ENCODE data around the gene RSPH6A. TPM values are rescaled to one million over a fixed set of nuclear protein-coding genes. Genes with fewer than 3 reads are reported as not detected.

RSPH6A gene
- total RNA-seq, 1 donor from 2014 or later = 0.56 TPM

DNA sequence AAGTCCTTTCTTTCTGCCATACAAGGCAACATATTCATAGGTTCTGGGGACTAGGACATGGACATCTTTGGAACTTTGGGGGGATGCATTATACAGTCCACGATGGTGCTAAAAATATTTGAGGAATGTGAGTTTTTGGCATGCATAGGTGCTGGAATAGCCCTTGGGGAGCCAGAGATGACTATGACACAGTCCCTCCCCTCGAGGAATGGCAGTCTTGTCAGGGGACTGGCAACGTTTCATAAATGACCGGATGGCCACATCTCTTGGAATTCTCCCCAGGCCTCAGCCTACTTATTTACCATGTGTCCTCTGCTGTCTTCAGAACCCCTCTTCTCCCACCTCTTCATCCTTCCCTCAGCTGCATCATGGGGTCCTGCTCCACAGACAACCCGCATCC, 68.2 kb downstream of the RSPH6A start:
- no peak for DNase-seq (ENCODE audit: low spot score in 2 of 2, unreplicated experiment in 2 of 2)
- no peaks in the 10 kb centered on the region for H3K36me3 Mint-ChIP-seq
- H3K27me3 Mint-ChIP-seq (ENCODE audit: low read depth) = peaks cover 2% of the 10 kb centered on the region
- no peaks in the 10 kb centered on the region for H3K4me1 Mint-ChIP-seq
- H3K9me3 Mint-ChIP-seq = no peaks in the 10 kb centered on the region
- TF ChIP-seq, protein P1, sequence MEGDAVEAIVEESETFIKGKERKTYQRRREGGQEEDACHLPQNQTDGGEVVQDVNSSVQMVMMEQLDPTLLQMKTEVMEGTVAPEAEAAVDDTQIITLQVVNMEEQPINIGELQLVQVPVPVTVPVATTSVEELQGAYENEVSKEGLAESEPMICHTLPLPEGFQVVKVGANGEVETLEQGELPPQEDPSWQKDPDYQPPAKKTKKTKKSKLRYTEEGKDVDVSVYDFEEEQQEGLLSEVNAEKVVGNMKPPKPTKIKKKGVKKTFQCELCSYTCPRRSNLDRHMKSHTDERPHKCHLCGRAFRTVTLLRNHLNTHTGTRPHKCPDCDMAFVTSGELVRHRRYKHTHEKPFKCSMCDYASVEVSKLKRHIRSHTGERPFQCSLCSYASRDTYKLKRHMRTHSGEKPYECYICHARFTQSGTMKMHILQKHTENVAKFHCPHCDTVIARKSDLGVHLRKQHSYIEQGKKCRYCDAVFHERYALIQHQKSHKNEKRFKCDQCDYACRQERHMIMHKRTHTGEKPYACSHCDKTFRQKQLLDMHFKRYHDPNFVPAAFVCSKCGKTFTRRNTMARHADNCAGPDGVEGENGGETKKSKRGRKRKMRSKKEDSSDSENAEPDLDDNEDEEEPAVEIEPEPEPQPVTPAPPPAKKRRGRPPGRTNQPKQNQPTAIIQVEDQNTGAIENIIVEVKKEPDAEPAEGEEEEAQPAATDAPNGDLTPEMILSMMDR (IDR thresholded peaks at IDR 0.05; ENCODE audit: unreplicated experiment) = no peak
- no peak overlapping the region for H3K27ac Mint-ChIP-seq
- H3K4me3 Mint-ChIP-seq = no peak overlapping the region

Other genes starting within 250 kb of the RSPH6A start
- gene OPA3, start 230.5 kb downstream of the RSPH6A start, total RNA-seq = 11.6 to 13.3 TPM (median 11.8 TPM) in 3 replicates
- 0.09 TPM in 1 of 3 replicates, not detected in the others for gene GPR4, start 213.1 kb downstream of the RSPH6A start, total RNA-seq
- gene EML2, start 175.9 kb downstream of the RSPH6A start, total RNA-seq = 33.8 to 36.9 TPM (median 34.2 TPM) in 3 replicates
- gene GIPR, start 147.1 kb downstream of the RSPH6A start, total RNA-seq = 3.6 to 5.1 TPM (median 4.1 TPM) in 3 replicates
- 440 to 462 TPM (median 461 TPM) in 3 replicates for gene SNRPD2, start 123.4 kb downstream of the RSPH6A start, total RNA-seq
- gene QPCTL, start 122.6 kb downstream of the RSPH6A start, total RNA-seq = 8.0 to 10.6 TPM (median 9.1 TPM) in 3 replicates
- gene FBXO46, start 84.4 kb downstream of the RSPH6A start, total RNA-seq = 30.6 to 37.3 TPM (median 36.6 TPM) in 3 replicates
- gene MEIOSIN, start 81.9 kb downstream of the RSPH6A start, total RNA-seq = not detected in 3 replicates
- 44.3 to 50.3 TPM (median 47.3 TPM) in 3 replicates for gene SIX5, start 46.1 kb downstream of the RSPH6A start, total RNA-seq
- 126 to 130 TPM (median 127 TPM) in 3 replicates for gene DMPK, start 32.8 kb downstream of the RSPH6A start, total RNA-seq
- gene DMWD, start 22.5 kb downstream of the RSPH6A start, total RNA-seq = 109 to 120 TPM (median 116 TPM) in 3 replicates
- 89.3 to 93.4 TPM (median 92.6 TPM) in 3 replicates for gene SYMPK, start 47.8 kb upstream of the RSPH6A start, total RNA-seq
- gene FOXA3, start 49.0 kb upstream of the RSPH6A start, total RNA-seq = not detected in 3 replicates
- 33.8 to 34.6 TPM (median 34.1 TPM) in 3 replicates for gene IRF2BP1, start 70.8 kb upstream of the RSPH6A start, total RNA-seq
- 10.4 to 11.5 TPM (median 10.9 TPM) in 3 replicates for gene MYPOP, start 87.3 kb upstream of the RSPH6A start, total RNA-seq
- not detected in 3 replicates for gene NANOS2, start 99.5 kb upstream of the RSPH6A start, total RNA-seq
- 0.51 to 1.2 TPM (median 0.67 TPM) in 3 replicates for gene NOVA2, start 158.6 kb upstream of the RSPH6A start, total RNA-seq
- 21.5 to 24.9 TPM (median 22.3 TPM) in 3 replicates for gene CCDC61, start 180.2 kb upstream of the RSPH6A start, total RNA-seq
- not detected in 3 replicates for gene PGLYRP1, start 207.7 kb upstream of the RSPH6A start, total RNA-seq
- gene IGFL4, start 225.7 kb upstream of the RSPH6A start, total RNA-seq = 1.8 to 2.8 TPM (median 2.4 TPM) in 3 replicates